HG02943 (cell line): ENCODE results near the gene AGA.

Experiments
- ATAC-seq: cut with Tn5 transposase; IDR thresholded peaks from one replicate; pipeline ENCODE4 v1.9.1; 2021; ENCODE audit warnings: mild to moderate bottlenecking, low read depth, moderate library complexity; ENCODE audit not compliant: unreplicated experiment

AGA gene

GRCh38 chr4:177441803-177442622, at the start of gene AGA:
Gene AGA (minus strand): TSS chr4:177442437. CDS start chr4:177442375, 62 bp downstream.
- ATAC-seq: peak; percentile 90

DNA sequence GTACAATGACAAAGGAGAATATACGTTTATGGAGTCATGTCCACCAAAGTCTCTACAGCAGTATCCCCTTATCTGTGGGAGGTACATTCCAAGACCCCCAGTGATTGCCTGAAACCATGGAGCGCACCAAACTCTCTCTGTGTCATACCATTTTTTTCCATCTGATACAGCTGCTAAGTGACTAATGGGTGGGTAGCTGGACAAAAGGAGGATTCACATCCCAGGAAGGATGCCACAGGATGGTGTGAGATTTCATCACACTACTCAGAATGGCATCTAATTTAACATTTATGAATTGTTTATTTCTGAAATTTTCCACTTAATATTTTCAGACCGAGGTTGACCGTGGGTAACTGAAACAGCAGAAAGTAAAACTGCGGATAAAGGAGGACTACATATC, 49.8 kb upstream of the AGA start:
- no peak for ATAC-seq

- ATAC-seq: no peak
Observed at GRCh38 chr4:177490769-177491168, 48.5 kb upstream of the AGA start.

DNA sequence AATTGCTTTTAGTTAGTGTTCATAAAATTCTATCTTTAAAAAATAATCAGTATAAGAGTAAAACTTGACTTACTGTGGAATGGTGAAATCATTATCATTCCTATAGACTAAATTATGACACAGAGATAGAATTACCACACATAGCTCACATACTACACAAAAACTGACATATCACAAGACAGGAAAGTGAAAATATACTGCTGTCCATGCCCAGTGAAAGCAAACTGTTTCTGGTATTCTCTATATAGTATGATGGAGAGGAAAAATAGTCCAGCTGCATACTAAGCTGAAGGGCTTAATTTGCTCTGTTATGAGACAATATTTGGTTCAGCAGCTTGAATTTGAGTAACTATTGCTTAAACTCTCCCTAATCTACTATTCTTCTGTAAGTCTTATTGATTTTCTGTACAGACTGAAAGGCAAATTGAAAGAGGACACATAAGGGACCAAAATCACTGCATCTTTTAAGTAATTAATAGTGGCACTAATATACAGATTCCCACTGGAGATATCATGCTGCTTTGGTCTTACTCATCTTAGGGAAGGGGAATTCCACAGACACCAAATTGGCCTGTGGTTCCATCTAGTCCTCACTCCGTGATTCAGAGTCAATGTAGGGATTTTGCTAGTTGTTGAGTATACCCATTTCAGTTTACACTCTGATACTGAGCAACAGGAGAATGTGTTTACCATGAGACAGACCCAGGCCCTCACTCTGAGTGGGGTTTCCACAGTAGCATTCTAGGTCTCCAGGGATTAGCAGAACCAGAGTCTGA, 47.4 kb upstream of the AGA start:
- ATAC-seq: no peak

DNA sequence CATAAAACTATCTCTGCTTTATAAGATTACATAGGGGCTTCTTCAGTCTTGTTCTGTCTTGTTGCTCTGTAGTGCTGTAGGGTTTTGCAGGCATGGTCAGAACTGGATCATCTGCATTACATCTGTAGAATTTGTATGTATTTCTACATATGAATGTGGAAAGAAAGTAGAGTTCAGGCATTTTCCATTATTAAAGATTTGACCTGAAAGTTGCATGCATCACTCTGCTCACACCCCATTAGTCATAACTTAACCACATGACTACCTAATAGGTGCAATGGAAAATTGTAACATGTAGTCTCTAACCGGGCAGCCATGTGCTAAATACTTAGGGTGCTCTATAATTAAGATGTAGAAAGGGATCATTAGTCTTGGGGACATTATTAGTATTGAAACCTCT, 45.7 kb upstream of the AGA start:
- no peak for ATAC-seq

DNA sequence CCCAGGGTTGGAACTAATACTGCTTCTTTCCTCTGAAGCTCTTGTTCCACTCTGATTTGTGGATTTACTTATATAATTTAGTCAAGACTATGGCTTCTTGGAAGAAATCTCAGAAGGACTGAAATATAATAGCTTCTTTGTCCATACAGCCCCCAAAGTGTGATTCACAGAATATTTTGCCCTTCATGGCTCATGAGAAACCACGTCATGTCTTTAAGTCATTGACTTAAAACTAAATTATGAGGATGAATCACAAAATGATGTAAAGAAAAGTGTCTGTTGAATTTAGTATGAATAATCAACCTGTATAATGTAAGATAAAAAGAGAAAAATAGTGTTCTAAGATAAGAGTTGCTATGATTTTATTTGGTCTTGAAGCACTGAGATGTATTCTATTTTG, 43.3 kb upstream of the AGA start:
- no peak for ATAC-seq

DNA sequence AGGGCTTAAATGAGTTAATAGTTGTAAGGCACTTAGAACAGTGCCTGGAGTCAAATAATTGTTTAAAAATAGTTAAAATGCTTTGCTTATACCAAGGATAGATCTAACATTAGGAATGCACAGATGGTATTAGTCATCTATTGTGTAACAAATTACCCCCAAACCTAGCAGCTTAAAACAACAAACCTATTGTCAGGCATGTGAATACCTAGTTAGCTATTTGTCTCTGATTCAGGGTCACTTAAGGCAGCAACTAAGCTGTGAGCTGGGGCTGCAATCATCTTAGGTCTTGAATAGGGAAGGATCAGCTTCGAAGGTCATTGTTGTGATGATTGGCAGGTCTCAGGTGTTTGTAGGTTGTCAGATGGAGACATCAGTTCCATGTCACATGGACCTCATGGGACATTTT, 42.4 kb upstream of the AGA start:
- no peak for ATAC-seq

GRCh38 chr4:177483760-177484159, 41.5 kb upstream of the AGA start:
- ATAC-seq: no peak

DNA sequence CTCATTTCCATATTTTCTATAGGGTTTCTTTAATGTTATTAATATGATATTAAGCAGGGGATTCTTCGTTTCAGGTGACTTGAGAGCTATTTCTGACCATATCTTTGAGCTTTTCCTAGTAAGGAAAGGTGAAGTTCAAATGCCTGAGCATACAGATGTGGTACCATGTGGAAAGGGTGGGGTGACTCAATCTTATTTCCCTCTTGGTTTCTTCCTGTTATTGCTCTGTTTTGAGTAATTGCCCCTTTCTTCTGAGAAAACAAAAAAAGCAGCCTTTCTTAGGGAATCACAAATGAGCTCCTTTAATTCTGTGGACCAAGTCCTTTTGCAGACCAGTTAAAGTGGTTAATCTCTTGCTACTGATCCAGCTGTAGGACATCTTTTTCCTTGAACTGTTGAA, 41.0 kb upstream of the AGA start:
- no peak for ATAC-seq

GRCh38 chr4:177482367-177482766, 40.1 kb upstream of the AGA start:
- no peak for ATAC-seq

GRCh38 chr4:177480795-177481194, 38.6 kb upstream of the AGA start:
- no peak for ATAC-seq

- ATAC-seq: no peak
Observed at GRCh38 chr4:177479063-177479462, 36.8 kb upstream of the AGA start.

DNA sequence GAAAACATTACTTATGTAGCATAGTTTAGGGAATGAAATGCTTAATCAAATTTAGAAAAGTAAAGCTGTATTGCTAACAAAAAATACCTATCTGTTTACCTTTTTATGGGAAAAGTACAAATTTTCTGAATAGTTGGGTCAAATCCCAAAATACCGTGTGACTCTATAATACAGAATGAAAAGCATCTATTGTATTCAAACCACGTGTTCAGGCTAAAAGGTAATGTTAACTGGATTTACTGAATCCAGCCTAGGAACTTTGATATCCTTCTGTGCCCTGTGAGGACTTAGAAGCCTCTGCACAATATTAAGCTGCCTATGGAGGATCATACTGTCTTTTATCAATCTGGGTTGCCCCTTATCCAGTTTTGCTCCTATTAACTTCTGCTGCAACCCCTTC, 36.3 kb upstream of the AGA start:
- ATAC-seq: no peak

DNA sequence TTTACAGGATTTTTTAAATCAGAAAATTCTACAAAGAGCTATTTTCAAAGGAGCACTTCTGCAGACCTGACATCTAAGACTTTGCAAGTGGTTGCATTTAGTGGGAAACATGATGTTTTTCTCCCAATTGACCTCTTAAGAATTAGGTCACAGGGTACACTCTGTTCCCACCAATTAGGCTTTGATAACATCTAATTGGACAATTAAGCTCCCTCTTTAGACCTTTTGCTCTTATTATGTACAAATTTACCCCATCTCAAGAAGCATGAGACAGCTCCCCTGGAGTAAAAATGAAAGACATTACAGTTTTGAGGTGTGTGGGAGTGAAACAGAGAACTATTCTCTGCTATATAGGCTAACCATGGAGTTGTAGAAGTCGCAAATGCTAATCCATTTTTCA, 31.8 kb upstream of the AGA start:
- ATAC-seq: no peak

- ATAC-seq: no peak
Observed at GRCh38 chr4:177464026-177464425, 21.8 kb upstream of the AGA start.

- ATAC-seq: no peak
Observed at GRCh38 chr4:177461606-177462005, 19.4 kb upstream of the AGA start.

GRCh38 chr4:177460460-177460859, 18.2 kb upstream of the AGA start:
- no peak for ATAC-seq

DNA sequence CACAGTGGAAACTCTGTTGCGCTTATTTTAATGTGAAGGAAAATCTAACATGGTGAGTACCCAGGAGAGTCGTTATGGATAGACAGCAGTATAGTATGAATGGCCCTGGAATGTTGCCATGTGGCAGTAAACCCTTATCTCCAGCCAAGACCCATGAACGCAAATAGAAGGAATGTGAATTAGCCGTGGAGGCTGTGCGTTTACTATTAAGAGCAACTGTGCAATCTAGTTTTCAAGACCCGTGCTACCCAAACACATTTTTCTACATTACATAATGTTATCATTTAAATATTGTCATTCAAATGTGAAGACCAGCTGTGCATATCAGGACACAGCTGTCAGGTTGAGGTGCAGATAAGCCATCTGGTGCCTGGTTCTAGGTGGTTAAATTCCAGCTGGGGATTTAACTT, 13.3 kb upstream of the AGA start:
- ATAC-seq: no peak

DNA sequence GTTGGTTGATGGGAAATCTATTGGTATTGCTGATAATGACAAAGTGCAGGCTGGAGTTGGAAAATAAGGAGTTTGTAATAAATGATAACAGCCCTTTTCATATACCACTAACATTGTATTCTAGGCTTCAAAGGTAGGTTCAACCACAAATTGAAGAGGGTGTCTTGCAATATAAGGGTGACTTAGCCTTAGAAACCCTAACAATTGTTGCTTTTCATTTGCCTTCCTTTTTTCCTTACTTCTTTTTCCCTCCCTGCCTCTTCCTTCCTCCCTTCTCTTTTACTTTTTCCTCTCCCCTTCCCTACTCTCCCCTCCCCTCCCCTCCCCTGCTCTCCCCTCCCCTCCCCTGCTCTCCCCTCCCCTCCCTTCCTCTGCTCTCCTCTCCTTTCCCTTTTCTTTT, 10.9 kb upstream of the AGA start:
- no peak for ATAC-seq

DNA sequence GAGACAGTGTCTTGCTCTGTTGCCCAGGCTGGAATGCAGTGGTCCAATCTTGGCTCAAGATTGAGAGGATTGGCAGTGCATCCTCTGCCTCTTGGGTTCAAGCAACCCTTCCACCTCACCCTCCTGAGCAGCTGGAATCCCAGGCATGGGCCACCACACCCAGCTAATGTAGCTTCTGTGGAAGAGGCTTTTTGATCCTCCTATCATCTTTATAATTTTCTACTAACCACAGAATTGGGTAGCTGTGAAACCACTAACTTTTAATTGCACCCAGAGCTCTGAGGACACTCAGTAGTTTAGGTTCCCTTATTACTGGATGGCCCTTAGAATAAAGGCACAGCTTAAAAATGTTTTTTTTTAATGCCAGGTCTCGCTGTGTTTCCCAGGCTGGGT, 8.9 kb upstream of the AGA start:
- ATAC-seq: no peak

- ATAC-seq: no peak
Observed at GRCh38 chr4:177450426-177451107, 8.3 kb upstream of the AGA start.
